SK-N-MC (cell line): ENCODE results near the gene CHRND.
"Not testable (repeated sequence)": the region's sequence is repeated elsewhere in the genome, so short reads cannot be mapped to it uniquely, and the experiment has no call there.

Experiments
- DNase-seq: peaks from one replicate; pipeline ENCODE4 v3.0.0-alpha.2; 2011; ENCODE audit warnings: low read depth, low spot score
- H3K27ac ChIP-seq: fragments of 200-600 bp; sonication (generic); 2 replicates; pipeline ENCODE4 v1.5.1; 2016; ENCODE audit warnings: mixed run types
- H3K36me3 ChIP-seq: fragments of 200-600 bp; sonication (generic); 2 replicates; pipeline ENCODE4 v1.6.1; 2017; ENCODE audit warnings: antibody characterized with exemption, low read length, mixed read lengths; ENCODE audit not compliant: insufficient read depth
- H3K4me3 ChIP-seq: fragments of 200-600 bp; sonication (generic); 2 replicates; pipeline ENCODE4 v1.5.1; 2016
- H3K9ac ChIP-seq: fragments of 200-600 bp; sonication (generic); 2 replicates; pipeline ENCODE4 v1.8.0; 2017; ENCODE audit warnings: mixed run types, mixed read lengths; ENCODE audit not compliant: insufficient read length
- H3K9me3 ChIP-seq: fragments of 200-600 bp; sonication (generic); 2 replicates; pipeline ENCODE4 v1.6.1; 2017; ENCODE audit warnings: low read depth, mild to moderate bottlenecking, antibody characterized with exemption, low read length, moderate library complexity, mixed read lengths
- EZH2 ChIP-seq: fragments of 200-600 bp; sonication (generic); IDR thresholded peaks from one replicate; pipeline ENCODE4 v1.6.1; 2017; ENCODE audit warnings: antibody characterized with exemption
- FOXP2 ChIP-seq: optimal IDR thresholded peaks from 2 replicates; pipeline ENCODE3; 2011; ENCODE audit warnings: mild to moderate bottlenecking, moderate library complexity; ENCODE audit not compliant: insufficient read depth; ENCODE audit errors: extremely low read length, control extremely low read depth
- POLR2AphosphoS5 ChIP-seq: IDR thresholded peaks from 2 replicates; pipeline ENCODE4 v1.6.1; 2012; ENCODE audit warnings: mild to moderate bottlenecking, low read depth, low read length, borderline replicate concordance

The CHRND gene

DNA sequence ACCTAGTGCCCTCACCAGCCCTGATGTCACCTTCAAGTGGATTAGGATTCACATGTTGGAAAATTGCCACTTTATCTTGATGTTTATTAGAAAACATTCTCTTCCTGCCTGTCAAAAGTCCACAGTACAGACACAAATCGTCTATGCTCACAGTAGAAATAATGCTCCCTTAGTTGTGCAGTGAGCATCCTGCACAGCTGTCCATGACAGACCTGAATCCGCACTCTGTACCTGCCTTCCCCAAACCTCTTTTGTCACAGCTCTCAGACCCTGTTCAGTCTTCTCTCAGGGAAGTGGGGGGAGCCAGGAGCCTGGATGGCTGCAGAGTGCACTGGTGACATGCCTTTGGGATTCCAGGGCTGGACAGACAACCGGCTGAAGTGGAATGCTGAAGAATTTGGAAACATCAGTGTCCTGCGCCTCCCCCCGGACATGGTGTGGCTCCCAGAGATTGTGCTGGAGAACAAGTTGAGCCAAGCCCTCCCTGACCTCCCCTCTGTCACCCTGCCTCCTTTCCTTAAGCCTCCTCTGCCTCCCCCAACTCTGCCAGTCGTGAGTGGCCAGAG is 2.0 kb downstream of the CHRND start:
- TF ChIP-seq POLR2AphosphoS5, result no peak
- no peak for TF ChIP-seq FOXP2
- no peak for TF ChIP-seq EZH2
- Histone ChIP-seq H3K27ac (no peak overlapping the region), H3K9ac (no peak overlapping the region), H3K4me3 (no peak overlapping the region), H3K9me3 (no peaks in the 10 kb centered on the region), H3K36me3 (no peaks in the 10 kb centered on the region)
- no peak for DNase-seq

DNA sequence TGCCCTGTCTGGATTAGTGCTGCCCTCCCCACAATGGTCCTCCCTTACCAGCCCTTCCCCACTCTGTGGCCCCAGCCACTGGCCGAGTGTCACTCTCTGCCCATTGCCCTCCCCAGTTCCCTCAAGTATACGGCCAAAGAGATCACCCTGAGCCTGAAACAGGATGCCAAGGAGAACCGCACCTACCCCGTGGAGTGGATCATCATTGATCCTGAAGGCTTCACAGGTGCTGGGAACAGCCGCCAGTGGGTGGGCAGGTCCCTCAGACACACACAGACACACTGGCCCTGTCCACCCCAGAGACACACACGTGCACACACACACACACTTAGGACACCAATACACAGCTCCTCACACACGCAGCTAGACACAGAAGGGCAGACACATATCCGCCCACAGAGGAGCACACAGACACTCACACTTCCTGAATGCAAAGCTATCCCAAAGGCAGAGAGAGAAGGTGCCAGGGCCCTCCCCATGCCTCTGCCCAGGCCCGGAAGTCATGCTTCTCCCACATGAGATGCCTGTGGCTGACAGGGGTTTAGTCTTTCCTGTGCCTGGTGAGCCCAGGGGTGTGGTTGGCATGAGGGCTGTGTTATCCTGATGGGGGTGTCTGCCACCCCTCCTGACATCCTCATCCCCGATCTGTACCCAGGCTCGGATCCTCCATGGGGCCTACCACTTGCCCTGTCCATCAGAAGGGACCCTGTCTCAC is 2.9 kb downstream of the CHRND start:
- Histone ChIP-seq H3K9ac (no peak overlapping the region), H3K9me3 (no peaks in the 10 kb centered on the region), H3K27ac (no peak overlapping the region), H3K36me3 (no peaks in the 10 kb centered on the region), H3K4me3 (no peak overlapping the region)
- no peak for TF ChIP-seq POLR2AphosphoS5
- TF ChIP-seq FOXP2, result no peak
- TF ChIP-seq EZH2, result no peak
- no peak for DNase-seq

DNA sequence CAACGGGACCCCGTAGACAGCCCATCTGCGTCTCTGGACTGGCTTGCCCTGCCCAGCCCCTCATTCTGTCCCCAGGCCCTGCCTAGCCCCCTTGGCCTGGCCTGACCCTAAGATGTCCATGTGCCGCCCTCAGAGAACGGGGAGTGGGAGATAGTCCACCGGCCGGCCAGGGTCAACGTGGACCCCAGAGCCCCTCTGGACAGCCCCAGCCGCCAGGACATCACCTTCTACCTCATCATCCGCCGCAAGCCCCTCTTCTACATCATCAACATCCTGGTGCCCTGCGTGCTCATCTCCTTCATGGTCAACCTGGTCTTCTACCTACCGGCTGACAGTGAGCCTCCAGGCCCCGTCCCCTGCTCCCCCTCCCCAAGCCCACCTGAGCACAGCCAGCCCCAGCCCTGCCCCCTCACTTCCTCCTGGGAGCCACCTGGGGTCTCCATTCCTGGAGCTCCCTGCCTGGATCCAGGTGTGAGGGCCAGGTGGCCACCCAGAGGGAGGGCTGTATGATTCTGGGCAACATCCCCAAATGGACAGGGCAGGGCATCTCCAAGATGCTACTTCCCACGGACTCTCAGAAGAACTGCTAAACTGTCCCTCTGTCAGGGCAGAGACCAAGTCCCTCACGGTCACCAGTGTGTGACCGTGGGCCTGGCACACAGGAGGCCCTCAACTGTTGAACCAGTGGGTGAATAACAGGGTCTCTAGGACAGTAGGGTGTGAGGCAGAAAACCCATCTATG is 4.0 kb downstream of the CHRND start:
- TF ChIP-seq EZH2 (no peak), FOXP2 (no peak), POLR2AphosphoS5 (no peak)
- Histone ChIP-seq H3K9ac (no peak overlapping the region), H3K27ac (no peak overlapping the region)

DNA sequence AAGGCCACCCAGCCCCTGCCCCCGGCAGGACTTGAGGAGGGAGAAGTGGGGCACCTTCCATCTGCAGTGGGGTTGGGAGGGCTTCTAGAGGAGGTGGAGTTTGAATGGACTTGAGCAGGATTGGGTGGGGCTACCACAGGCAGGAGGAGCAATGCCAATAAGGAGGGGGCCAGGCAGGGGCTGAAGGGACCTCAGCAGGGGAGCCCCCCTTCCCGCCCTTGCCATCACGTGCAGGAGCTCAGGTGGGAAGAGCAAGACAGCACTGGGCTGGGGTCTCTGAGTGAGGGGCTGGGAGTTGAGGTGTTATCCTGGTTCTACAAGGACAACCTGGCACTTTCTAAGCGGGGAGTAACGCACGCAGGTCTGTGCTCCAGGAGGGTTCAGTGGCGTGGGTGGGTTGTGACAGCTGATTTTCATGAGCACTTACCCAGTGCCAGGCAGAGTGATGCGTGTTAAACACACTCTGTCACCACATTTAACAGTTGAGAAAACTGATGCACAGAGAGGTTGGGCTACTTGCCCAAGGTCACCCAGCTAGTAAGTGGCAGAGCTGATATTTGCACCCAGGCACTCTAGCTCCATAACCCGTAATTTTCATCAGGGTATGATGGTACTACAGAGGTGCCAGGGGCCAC is 4.8 kb downstream of the CHRND start:
- Histone ChIP-seq H3K9me3 (no peaks in the 10 kb centered on the region), H3K9ac (no peak overlapping the region), H3K27ac (no peak overlapping the region), H3K36me3 (no peaks in the 10 kb centered on the region), H3K4me3 (no peak overlapping the region)
- TF ChIP-seq POLR2AphosphoS5 (no peak), FOXP2 (no peak), EZH2 (no peak)
- no peak for DNase-seq

More for the DNA sequence above, 4.0 kb downstream of the CHRND start:
- Histone ChIP-seq H3K36me3 (no peaks in the 10 kb centered on the region), H3K4me3 (no peak overlapping the region), H3K9me3 (no peaks in the 10 kb centered on the region)
- no peak for DNase-seq

DNA sequence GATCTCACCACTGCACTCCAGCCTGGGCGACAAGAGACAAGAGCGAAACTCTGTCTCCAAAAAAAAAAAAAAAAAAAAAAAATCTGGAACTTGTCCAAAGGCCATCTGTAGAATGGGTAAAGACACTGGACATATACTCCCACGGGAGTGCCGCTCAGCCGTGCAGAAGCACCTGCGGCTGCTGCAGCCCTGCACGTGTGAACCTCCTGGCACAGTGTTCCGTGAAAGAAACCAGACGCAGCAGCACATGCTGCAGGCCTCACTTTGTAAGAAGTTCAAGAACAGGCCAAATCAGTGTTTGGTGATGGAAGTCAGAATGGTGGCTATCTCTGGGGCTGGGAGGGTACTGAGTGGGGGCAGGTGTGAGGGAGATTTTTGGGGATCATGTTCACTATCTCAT is 6.5 kb downstream of the CHRND start:
- TF ChIP-seq POLR2AphosphoS5 (no peak), FOXP2 (no peak), EZH2 (no peak)
- H3K9me3 ChIP-seq, result no peaks in the 10 kb centered on the region
- H3K36me3 ChIP-seq, result no peaks in the 10 kb centered on the region
- H3K4me3 ChIP-seq, result no peak overlapping the region
- DNase-seq, result no peak
- H3K27ac ChIP-seq, result no peak overlapping the region
- no peak overlapping the region for H3K9ac ChIP-seq

DNA sequence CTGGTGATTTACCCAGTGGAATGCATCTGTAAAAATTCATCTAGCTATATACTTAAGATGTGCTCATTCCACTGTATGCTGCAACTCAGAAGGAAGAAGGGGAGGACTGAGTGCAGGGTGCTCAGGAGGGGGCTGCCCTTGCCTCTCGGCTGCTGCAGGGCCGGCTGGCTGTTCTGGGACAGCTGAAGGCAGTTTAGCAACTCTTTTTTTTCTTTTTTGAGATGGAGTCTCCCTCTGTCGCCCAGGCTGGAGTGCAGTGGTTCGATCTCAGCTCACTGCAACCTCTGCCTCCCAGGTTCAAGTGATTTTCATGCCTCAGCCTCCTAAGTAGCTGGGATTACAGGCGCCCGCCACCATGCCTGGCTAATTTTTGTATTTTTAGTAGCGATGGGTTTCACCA is 6.9 kb downstream of the CHRND start:
- H3K9ac ChIP-seq, H3K36me3 ChIP-seq, DNase-seq, H3K4me3 ChIP-seq, H3K27ac ChIP-seq, H3K9me3 ChIP-seq: not testable (repeated sequence)

DNA sequence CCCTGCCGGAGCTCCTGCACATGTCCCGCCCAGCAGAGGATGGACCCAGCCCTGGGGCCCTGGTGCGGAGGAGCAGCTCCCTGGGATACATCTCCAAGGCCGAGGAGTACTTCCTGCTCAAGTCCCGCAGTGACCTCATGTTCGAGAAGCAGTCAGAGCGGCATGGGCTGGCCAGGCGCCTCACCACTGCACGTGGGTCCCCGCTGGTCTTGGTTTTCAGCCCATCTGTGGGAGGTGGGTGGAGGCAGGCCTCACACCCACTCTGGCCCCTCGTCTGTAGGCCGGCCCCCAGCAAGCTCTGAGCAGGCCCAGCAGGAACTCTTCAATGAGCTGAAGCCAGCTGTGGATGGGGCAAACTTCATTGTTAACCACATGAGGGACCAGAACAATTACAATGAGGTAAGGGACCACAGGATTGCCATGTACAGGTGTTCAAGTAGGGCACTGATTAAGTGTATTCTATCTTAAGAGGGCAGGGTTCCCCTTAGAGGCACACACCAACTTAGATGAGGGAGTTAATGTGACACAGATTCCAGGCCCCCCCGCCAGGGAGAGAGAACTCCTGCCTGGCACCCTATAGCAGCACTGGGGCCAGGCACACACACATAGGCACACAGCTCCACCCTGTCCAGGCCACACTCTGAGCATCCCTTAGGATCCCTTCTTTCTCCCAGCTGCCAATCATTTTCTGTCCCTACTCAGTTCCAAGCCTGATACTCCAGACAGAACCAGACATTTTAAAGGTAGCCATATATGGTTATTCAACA is 8.2 kb downstream of the CHRND start:
- DNase-seq, result no peak
- Histone ChIP-seq H3K27ac (no peak overlapping the region), H3K4me3 (no peak overlapping the region), H3K36me3 (no peaks in the 10 kb centered on the region), H3K9me3 (no peaks in the 10 kb centered on the region), H3K9ac (no peak overlapping the region)
- TF ChIP-seq EZH2 (no peak), POLR2AphosphoS5 (no peak), FOXP2 (no peak)
